Lower leg skin (tissue), 3 donors: ENCODE data around the gene TERT.

Experiments
- CTCF ChIP-seq, 3 donors: fragments of 450-650 bp; IDR thresholded peaks; one replicate each; pipeline ENCODE4 v1.5.1; 2016; ENCODE audit warnings: antibody characterized with exemption in 3 of 3, mild to moderate bottlenecking in 3 of 3, moderate library complexity in 2 of 3
- POLR2A ChIP-seq, 2 donors: fragments of 450-650 bp; IDR thresholded peaks; one replicate each; pipeline ENCODE4 v1.6.1; 2016 to 2017; ENCODE audit warnings: antibody characterized with exemption in 2 of 2, mild to moderate bottlenecking in 1 of 2, moderate library complexity in 1 of 2

- TF ChIP-seq CTCF (IDR thresholded peaks at IDR 0.05) (no peak), POLR2A (IDR thresholded peaks at IDR 0.05) (no peak)
Measured at GRCh38 chr5:1323803-1324173, 28.9 kb upstream of the TERT start.
